SK-N-SH (cell line): ENCODE measurements around the gene SENP3. TPM values are rescaled to one million over a fixed set of nuclear protein-coding genes. Genes with fewer than 3 reads are reported as not detected.

Experiments used
- CTCF ChIA-PET: fragments of 300-600, 350-600 bp; formaldehyde crosslinking; extraction: SDS; loops from one replicate; lab custom pipeline; 2021; lab: Yijun Ruan, JAX
- POLR2A ChIA-PET: fragments of 350-600 bp; sonication (Branson Sonifier 250); formaldehyde crosslinking; extraction: SDS; loops from one replicate; lab custom pipeline; 2020; ENCODE audit warnings: antibody characterized with exemption, inconsistent platforms; lab: Yijun Ruan, JAX
- DNase-seq: peaks from one replicate; pipeline ENCODE4 v3.0.0; 2012
- H2AFZ ChIP-seq: fragments of 200-600 bp; sonication (generic); 2 replicates; pipeline ENCODE4 v1.8.1; 2016; ENCODE audit warnings: antibody characterized with exemption, mild to moderate bottlenecking, low read depth
- H3F3A ChIP-seq: fragments of 200-600 bp; sonication (generic); replicated peaks from 2 replicates; pipeline ENCODE3; 2016; ENCODE audit warnings: antibody characterized with exemption, mild to moderate bottlenecking; ENCODE audit not compliant: insufficient read depth
- H3K27ac ChIP-seq, 2 experiments: fragments of 200-500 bp in 1 of 2; fragments of 200-600 bp in 1 of 2; sonication (Bioruptor generic) in 1 of 2; sonication (generic), shearing (Covaris generic) in 1 of 2; 2 replicates each; pipeline versions ENCODE4 v1.5.1 to v1.6.1; 2014 to 2016; ENCODE audit warnings: low read depth in 2 of 2, inconsistent platforms in 1 of 2, low read length in 1 of 2, mild to moderate bottlenecking in 1 of 2, mixed read lengths in 1 of 2
- H3K27me3 ChIP-seq: fragments of 200-600 bp; sonication (generic), shearing (Covaris generic); 2 replicates; pipeline ENCODE4 v1.6.1; 2016; ENCODE audit warnings: mixed run types; ENCODE audit not compliant: insufficient read depth
- H3K36me3 ChIP-seq, 2 experiments: fragments of 200-500 bp in 1 of 2; fragments of 200-600 bp in 1 of 2; sonication (Bioruptor generic) in 1 of 2; sonication (generic) in 1 of 2; replicated peaks in 1 of 2; 2 replicates each; pipeline versions ENCODE3 to v1.5.1; 2014 to 2016; ENCODE audit warnings: low read length in 1 of 2, mild to moderate bottlenecking in 1 of 2; ENCODE audit not compliant: insufficient read depth in 2 of 2, control insufficient read depth in 1 of 2
- H3K4me1 ChIP-seq, 2 experiments: fragments of 200-500 bp in 1 of 2; fragments of 200-600 bp in 1 of 2; sonication (Bioruptor generic) in 1 of 2; sonication (generic), shearing (Covaris generic) in 1 of 2; 2 replicates each; pipeline versions ENCODE4 v1.5.1 to v1.6.1; 2014 to 2016; ENCODE audit warnings: low read depth in 1 of 2, low read length in 1 of 2, mixed run types in 1 of 2; ENCODE audit not compliant: insufficient read depth in 2 of 2, control insufficient read depth in 1 of 2
- H3K4me2 ChIP-seq: fragments of 200-600 bp; sonication (generic), shearing (Covaris generic); 2 replicates; pipeline ENCODE4 v1.6.1; 2017; ENCODE audit warnings: mixed run types
- H3K4me3 ChIP-seq, 2 experiments: fragments of 200-500 bp in 1 of 2; fragments of 200-600 bp in 1 of 2; sonication (Bioruptor generic) in 1 of 2; sonication (generic), shearing (Covaris generic) in 1 of 2; 2 replicates each; pipeline versions ENCODE4 v1.5.1 to v1.8.1; 2014 to 2016; ENCODE audit warnings: low read depth in 2 of 2, inconsistent platforms in 1 of 2, low read length in 1 of 2, mild to moderate bottlenecking in 1 of 2, mixed read lengths in 1 of 2, moderate library complexity in 1 of 2
- H3K79me2 ChIP-seq: fragments of 200-600 bp; sonication (generic); 2 replicates; pipeline ENCODE4 v1.8.1; 2017; ENCODE audit warnings: mild to moderate bottlenecking; ENCODE audit not compliant: insufficient read depth
- H3K9ac ChIP-seq: fragments of 200-600 bp; sonication (generic); 2 replicates; pipeline ENCODE4 v1.6.1; 2017; ENCODE audit warnings: mixed run types
- H3K9me2 ChIP-seq: fragments of 200-600 bp; sonication (generic); 2 replicates; pipeline ENCODE4 v1.6.1; 2017; ENCODE audit warnings: mixed run types
- H3K9me3 ChIP-seq: fragments of 200-600 bp; sonication (generic); 2 replicates; pipeline ENCODE4 v1.6.1; 2017; ENCODE audit warnings: mixed run types, mild to moderate bottlenecking, moderate library complexity
- H4K20me1 ChIP-seq: fragments of 200-600 bp; sonication (generic); 2 replicates; pipeline ENCODE4 v1.6.1; 2017; ENCODE audit warnings: mild to moderate bottlenecking, mixed run types; ENCODE audit not compliant: insufficient read depth
- CHD2 ChIP-seq: fragments of 150-350 bp; IDR thresholded peaks from 2 replicates; pipeline ENCODE4 v1.6.1; 2018; ENCODE audit warnings: low read length; ENCODE audit not compliant: partially characterized antibody
- EZH2phosphoT487 ChIP-seq: fragments of 200-600 bp; sonication (generic); IDR thresholded peaks from 2 replicates; pipeline ENCODE4 v1.6.1; 2017; ENCODE audit warnings: low read depth, mixed run types, mild to moderate bottlenecking, antibody characterized with exemption, moderate library complexity, borderline replicate concordance
- FOSL2 ChIP-seq: IDR thresholded peaks from 2 replicates; pipeline ENCODE4 v1.4.0; 2012; ENCODE audit warnings: low read depth, mild to moderate bottlenecking, moderate library complexity, borderline replicate concordance
- FOXJ3 ChIP-seq: sonication (generic); formaldehyde crosslinking; IDR thresholded peaks from 2 replicates; pipeline ENCODE4 v1.5.1; 2020; ENCODE audit warnings: mild to moderate bottlenecking, missing genetic modification reagents
- FOXM1 ChIP-seq: IDR thresholded peaks from 2 replicates; pipeline ENCODE4 v1.4.0; 2012; ENCODE audit warnings: low read depth, mild to moderate bottlenecking
- GABPA ChIP-seq: IDR thresholded peaks from 2 replicates; pipeline ENCODE4 v1.4.0; 2012; ENCODE audit warnings: low read depth, mild to moderate bottlenecking
- GATA2 ChIP-seq: sonication (generic); formaldehyde crosslinking; IDR thresholded peaks from 2 replicates; pipeline ENCODE4 v1.5.0; 2020; ENCODE audit warnings: mild to moderate bottlenecking, missing genetic modification reagents
- JUND ChIP-seq: IDR thresholded peaks from 2 replicates; pipeline ENCODE4 v1.4.0; 2012
- MXI1 ChIP-seq: IDR thresholded peaks from 2 replicates; pipeline ENCODE4 v1.6.1; 2012; ENCODE audit warnings: mild to moderate bottlenecking, low read depth, low read length, improper control_type of control experiment
- NRF1 ChIP-seq: IDR thresholded peaks from 2 replicates; pipeline ENCODE4 v1.6.1; 2012; ENCODE audit warnings: low read depth, mild to moderate bottlenecking, low read length
- PBX3 ChIP-seq: IDR thresholded peaks from 2 replicates; pipeline ENCODE4; 2012
- POLR2AphosphoS5 ChIP-seq: IDR thresholded peaks from 2 replicates; pipeline ENCODE4 v1.6.1; 2012; ENCODE audit warnings: low read depth, low read length
- RAD21 ChIP-seq: IDR thresholded peaks from 2 replicates; pipeline ENCODE4 v1.6.1; 2012; ENCODE audit warnings: mild to moderate bottlenecking, low read length
- RCOR1 ChIP-seq: fragments of 150-350 bp; IDR thresholded peaks from 2 replicates; pipeline ENCODE4 v1.6.1; 2017; ENCODE audit warnings: antibody characterized with exemption, low read length
- RFX5 ChIP-seq: IDR thresholded peaks from 2 replicates; pipeline ENCODE4 v1.6.1; 2012; ENCODE audit warnings: mild to moderate bottlenecking, improper control_type of control experiment, low read length
- SIN3A ChIP-seq: IDR thresholded peaks from 2 replicates; pipeline ENCODE4 v1.6.1; 2012; ENCODE audit warnings: low read depth, mild to moderate bottlenecking, low read length, moderate library complexity, borderline replicate concordance
- TAF1 ChIP-seq: IDR thresholded peaks from 2 replicates; pipeline ENCODE4 v1.6.1; 2012; ENCODE audit warnings: low read depth, mild to moderate bottlenecking, low read length, moderate library complexity, borderline replicate concordance
- TCF12 ChIP-seq: IDR thresholded peaks from 2 replicates; pipeline ENCODE4 v1.4.0; 2012
- YY1 ChIP-seq: IDR thresholded peaks from 2 replicates; pipeline ENCODE4 v1.4.0; 2012; ENCODE audit warnings: low read depth, mild to moderate bottlenecking
- WGBS: methylation state at CpG from one replicate; pipeline ENCODE4 v1.1.6; 2017; ENCODE audit warnings: low lambda C conversion rate; 5-methylcytosine and 5-hydroxymethylcytosine counted together
- polyA plus RNA-seq, 3 experiments: library from polyadenylated mRNA; depleted of rRNA; stranded (reverse); fragments of >200 nt; gene quantifications; 2 replicates each; pipeline ENCODE4 v1.2.3, GENCODE V29; 2012
- TF ChIP-seq, protein P1 (sequence below): fragments of 200-600 bp; sonication (generic); IDR thresholded peaks from 2 replicates; pipeline ENCODE4 v1.6.1; 2017; ENCODE audit warnings: antibody characterized with exemption, mild to moderate bottlenecking, moderate library complexity
- TF ChIP-seq, protein P2 (sequence below): IDR thresholded peaks from 2 replicates; pipeline ENCODE4 v1.6.1; 2012; ENCODE audit warnings: mild to moderate bottlenecking, low read depth, low read length, moderate library complexity

SENP3 gene
- polyA plus RNA-seq, 1 of the 3 experiments (the other 2 are of a cell fraction): 80.8 TPM

DNA sequence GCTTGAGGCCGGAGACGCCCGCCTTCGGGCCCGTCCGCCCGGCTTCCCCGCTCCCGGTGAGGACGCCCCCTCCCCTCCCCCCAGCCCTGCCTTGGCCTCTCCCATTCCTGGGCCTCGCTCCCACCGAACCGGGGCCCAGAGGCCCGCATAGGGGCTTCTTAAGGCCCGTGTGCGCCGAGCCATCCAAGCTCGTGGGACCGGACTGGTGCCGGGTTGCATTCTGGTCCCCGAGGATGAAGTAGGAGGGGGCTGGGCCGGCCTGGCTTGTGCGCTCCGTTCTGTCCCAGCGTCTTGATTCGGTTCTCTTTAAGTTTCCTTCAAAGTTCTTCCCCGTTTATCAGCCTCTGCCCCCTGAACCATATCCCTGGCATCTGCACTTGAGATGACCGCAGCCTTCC is 488 bp downstream of the SENP3 start (continued):
- no peak; the same call in 1 of the 2 replicates for TF ChIP-seq MXI1
- TF ChIP-seq RFX5: no peak
- TF ChIP-seq FOXM1: no peak
- no peak for TF ChIP-seq RCOR1
- no peak for TF ChIP-seq JUND
- TF ChIP-seq GABPA: no peak
- TF ChIP-seq EZH2phosphoT487: no peak

GRCh38 chr17:7563115-7563869 is 1.6 kb downstream of the SENP3 start:
- no peaks in the 10 kb centered on the region for H3K9me3 ChIP-seq
- peaks cover 12 to 40% of the 10 kb centered on the region in 2 experiments for H3K4me1 ChIP-seq
- H3K4me3 ChIP-seq: peak overlapping the region; percentile 88 to 90
- ChIA-PET POLR2A (interaction anchor here (1.3 kb wide), 1 partner anchor 11 kb away, joined by 5 read pairs; no protein-coding TSS in a partner anchor), CTCF (interaction anchor here (10.7 kb wide), 1 partner anchor 52 kb away, joined by 236 read pairs; no protein-coding TSS in a partner anchor)
- H3K27ac ChIP-seq: no peak overlapping the region
- H3K36me3 ChIP-seq: peaks cover 32 to 34% of the 10 kb centered on the region in 2 experiments
- H3K9ac ChIP-seq: peak overlapping the region; percentile 93
- H3K79me2 ChIP-seq: peaks cover 61% of the 10 kb centered on the region
- no peaks in the 10 kb centered on the region for H3K27me3 ChIP-seq
- DNase-seq: no peak
- no peak overlapping the region for H2AFZ ChIP-seq
- H3K4me2 ChIP-seq: peak overlapping the region; percentile 92
- H4K20me1 ChIP-seq: no peaks in the 10 kb centered on the region
- no peaks in the 10 kb centered on the region for H3K9me2 ChIP-seq
- H3F3A ChIP-seq: peaks cover 9% of the 10 kb centered on the region
- TF ChIP-seq, protein P1, sequence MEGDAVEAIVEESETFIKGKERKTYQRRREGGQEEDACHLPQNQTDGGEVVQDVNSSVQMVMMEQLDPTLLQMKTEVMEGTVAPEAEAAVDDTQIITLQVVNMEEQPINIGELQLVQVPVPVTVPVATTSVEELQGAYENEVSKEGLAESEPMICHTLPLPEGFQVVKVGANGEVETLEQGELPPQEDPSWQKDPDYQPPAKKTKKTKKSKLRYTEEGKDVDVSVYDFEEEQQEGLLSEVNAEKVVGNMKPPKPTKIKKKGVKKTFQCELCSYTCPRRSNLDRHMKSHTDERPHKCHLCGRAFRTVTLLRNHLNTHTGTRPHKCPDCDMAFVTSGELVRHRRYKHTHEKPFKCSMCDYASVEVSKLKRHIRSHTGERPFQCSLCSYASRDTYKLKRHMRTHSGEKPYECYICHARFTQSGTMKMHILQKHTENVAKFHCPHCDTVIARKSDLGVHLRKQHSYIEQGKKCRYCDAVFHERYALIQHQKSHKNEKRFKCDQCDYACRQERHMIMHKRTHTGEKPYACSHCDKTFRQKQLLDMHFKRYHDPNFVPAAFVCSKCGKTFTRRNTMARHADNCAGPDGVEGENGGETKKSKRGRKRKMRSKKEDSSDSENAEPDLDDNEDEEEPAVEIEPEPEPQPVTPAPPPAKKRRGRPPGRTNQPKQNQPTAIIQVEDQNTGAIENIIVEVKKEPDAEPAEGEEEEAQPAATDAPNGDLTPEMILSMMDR: no peak
- no peak for TF ChIP-seq TAF1
- no peak for TF ChIP-seq FOXJ3
- TF ChIP-seq YY1: no peak
- TF ChIP-seq RAD21: no peak
- TF ChIP-seq JUND: no peak
- TF ChIP-seq CHD2: no peak
- TF ChIP-seq PBX3: no peak
- no peak for TF ChIP-seq MXI1
- no peak for TF ChIP-seq EZH2phosphoT487
- no peak for TF ChIP-seq GATA2
- TF ChIP-seq, protein P2, sequence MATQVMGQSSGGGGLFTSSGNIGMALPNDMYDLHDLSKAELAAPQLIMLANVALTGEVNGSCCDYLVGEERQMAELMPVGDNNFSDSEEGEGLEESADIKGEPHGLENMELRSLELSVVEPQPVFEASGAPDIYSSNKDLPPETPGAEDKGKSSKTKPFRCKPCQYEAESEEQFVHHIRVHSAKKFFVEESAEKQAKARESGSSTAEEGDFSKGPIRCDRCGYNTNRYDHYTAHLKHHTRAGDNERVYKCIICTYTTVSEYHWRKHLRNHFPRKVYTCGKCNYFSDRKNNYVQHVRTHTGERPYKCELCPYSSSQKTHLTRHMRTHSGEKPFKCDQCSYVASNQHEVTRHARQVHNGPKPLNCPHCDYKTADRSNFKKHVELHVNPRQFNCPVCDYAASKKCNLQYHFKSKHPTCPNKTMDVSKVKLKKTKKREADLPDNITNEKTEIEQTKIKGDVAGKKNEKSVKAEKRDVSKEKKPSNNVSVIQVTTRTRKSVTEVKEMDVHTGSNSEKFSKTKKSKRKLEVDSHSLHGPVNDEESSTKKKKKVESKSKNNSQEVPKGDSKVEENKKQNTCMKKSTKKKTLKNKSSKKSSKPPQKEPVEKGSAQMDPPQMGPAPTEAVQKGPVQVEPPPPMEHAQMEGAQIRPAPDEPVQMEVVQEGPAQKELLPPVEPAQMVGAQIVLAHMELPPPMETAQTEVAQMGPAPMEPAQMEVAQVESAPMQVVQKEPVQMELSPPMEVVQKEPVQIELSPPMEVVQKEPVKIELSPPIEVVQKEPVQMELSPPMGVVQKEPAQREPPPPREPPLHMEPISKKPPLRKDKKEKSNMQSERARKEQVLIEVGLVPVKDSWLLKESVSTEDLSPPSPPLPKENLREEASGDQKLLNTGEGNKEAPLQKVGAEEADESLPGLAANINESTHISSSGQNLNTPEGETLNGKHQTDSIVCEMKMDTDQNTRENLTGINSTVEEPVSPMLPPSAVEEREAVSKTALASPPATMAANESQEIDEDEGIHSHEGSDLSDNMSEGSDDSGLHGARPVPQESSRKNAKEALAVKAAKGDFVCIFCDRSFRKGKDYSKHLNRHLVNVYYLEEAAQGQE: no peak
- no peak for TF ChIP-seq TCF12
- no peak for TF ChIP-seq FOXM1
- no peak for TF ChIP-seq FOSL2
- no peak for TF ChIP-seq POLR2AphosphoS5
- no peak for TF ChIP-seq NRF1
- no peak for TF ChIP-seq SIN3A
- WGBS: 87% methylated on average over 25 of the region's 30 CpGs
